NCI-H345 (cell line): Measurements from ENCODE around the gene APOBEC3F.

Source experiments
- DNase-seq: peaks from one replicate; lab custom pipeline; 2025; lab: John Stamatoyannopoulos, UW

Gene APOBEC3F

GRCh38 chr22:39092111-39092862, 51.6 kb downstream of the APOBEC3F start:
- no peak for DNase-seq

GRCh38 chr22:39094717-39095389, 54.2 kb downstream of the APOBEC3F start:
- no peak for DNase-seq

DNA sequence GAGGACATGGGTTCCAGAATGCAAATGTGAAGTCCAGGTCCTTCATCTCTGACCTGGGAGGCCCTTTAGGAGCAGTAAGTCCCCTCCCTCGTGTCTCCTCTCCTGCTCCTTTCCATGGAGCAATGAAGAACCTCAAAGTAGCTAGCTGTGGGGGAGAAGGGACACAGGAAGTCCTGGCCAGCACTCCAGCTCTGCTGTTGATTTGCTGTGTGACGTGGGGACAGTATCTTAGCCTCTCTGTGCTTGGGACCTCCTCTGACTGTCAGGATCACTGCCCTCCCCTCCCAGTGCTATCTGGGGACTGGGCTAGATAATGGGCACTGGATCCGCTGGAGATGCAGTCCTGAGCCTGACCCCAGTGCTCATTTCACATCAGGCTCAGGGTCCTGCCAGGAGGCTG, 55.3 kb downstream of the APOBEC3F start:
- no peak for DNase-seq

GRCh38 chr22:39097098-39098020, 56.7 kb downstream of the APOBEC3F start, which contains the start of gene APOBEC3H:
Gene APOBEC3H (plus strand): TSS chr22:39097244. CDS start chr22:39100279, 3,035 bp downstream.
- no peak for DNase-seq

GRCh38 chr22:39098026-39098425, 57.4 kb downstream of the APOBEC3F start:
- no peak for DNase-seq

DNA sequence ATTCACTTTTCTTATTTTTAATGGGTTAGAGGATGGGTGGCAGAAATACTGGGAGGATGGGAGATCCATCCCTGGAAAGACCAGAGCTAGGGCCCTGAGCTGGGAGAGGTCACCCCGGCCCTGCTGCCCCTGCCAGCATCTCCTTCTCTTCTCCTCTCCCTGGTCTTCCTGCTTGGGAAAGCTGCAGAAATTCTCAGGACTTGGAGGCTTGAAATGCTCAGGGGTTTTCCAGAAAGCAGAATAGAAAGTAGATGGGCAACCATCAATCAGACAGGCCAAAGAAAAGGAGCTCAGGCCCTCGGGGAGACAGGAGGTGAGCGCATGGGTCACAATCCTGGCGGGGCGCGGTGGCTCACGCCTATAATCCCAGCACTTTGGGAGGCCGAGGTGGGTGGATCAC, 57.9 kb downstream of the APOBEC3F start:
- no peak for DNase-seq

DNA sequence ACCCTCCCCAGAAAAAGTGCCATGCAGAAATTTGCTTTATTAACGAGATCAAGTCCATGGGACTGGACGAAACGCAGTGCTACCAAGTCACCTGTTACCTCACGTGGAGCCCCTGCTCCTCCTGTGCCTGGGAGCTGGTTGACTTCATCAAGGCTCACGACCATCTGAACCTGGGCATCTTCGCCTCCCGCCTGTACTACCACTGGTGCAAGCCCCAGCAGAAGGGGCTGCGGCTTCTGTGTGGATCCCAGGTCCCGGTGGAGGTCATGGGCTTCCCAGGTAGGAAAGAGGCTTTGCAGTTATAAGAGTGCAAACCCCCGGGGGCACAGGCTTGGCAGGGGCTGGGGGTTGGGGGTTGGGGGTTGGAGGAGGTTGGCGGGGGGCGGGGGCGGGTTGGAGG, 60.6 kb downstream of the APOBEC3F start:
- no peak for DNase-seq

- no peak for DNase-seq
Observed at GRCh38 chr22:39103431-39103830, 62.8 kb downstream of the APOBEC3F start.
